ENCODE measurements around the gene NR2C1.
A peak's percentile ranks its signal among the peaks of the same experiment; 100 is the strongest.
"Not testable (repeated sequence)": the region's sequence is repeated elsewhere in the genome, so short reads cannot be mapped to it uniquely, and the experiment has no call there.

Gene NR2C1

DNA sequence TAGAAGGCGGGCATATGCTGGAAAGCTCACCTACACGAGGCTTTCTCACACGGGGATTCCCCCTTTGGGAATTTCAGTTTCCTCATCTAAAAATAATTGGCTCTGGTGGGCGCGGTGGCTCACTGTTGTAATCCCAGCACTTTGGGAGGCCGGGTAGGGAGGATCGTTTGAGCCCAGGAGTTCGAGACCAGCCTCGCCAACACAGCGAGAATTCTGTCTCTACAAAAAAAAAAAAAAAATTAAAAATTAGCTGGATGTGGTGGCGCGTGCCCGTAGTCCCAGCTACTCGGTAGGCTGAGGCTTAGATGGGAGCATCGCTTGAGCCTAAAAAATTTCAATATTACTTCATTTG, 69.5 kb downstream of the NR2C1 start:
- H3K4me3 ChIP-seq: peak overlapping the region; percentile 89
- H3K9me3 ChIP-seq (ENCODE audit: low read depth, low read length): no peaks in the 10 kb centered on the region
- H3K36me3 ChIP-seq (ENCODE audit: insufficient read depth, low read length): peaks cover 22% of the 10 kb centered on the region
- H3K27ac ChIP-seq: 0 out of 2 replicates have a peak overlapping the region, but pooled peaks have one; percentile 16
- TF ChIP-seq EZH2 (IDR thresholded peaks at IDR 0.05) (no peak), POLR2AphosphoS5 (IDR thresholded peaks at IDR 0.05; ENCODE audit: borderline replicate concordance, low read depth, low read length) (no peak), FOXP2 (optimal IDR thresholded peaks at IDR 0.05; ENCODE audit: control extremely low read depth, extremely low read length, insufficient read depth) (no peak)
- no peak overlapping the region for H3K9ac ChIP-seq (ENCODE audit: insufficient read length)
- no peak for DNase-seq (ENCODE audit: low read depth, low spot score)

DNA sequence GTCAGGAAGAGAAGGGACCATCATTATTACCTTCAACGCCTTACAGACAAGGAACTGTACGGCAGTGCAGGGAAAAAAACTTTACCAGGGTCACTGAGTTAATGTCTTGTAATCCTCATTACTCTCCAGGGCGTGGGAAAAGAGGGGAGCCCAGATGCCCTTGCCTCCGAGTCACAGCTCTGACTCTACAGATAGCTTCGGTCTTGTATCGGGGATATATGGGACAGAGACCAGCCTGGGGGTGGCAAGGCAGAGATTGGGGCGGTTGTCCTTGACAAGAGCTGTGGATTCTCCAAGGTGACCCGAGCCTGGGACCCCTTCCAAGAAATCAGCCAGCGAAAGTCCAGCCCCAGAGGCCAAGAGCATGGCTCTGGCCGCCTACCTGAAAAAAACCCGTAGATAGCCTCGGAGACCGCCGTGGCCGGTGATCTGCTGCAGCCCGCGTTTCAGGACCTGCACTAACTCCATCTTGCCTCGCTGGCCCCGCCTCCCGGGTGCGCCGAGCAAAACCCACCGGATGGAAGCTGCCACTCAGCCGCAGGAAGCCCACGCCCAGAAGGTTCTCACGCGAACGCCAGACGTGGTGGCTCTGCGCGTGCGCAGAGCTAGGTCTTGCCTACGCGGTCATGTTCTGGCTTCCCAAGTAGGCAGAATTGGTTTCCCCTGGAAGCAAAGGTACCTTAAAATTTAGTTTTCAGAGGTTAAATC, 70.1 kb downstream of the NR2C1 start, which contains the start of gene NDUFA12:
Gene NDUFA12, minus strand, starts transcription at position 485 of the 708 bp plus-strand sequence. Its CDS starts 17 bp downstream, at position 468.
- Histone ChIP-seq H3K9me3 (ENCODE audit: low read depth, low read length) (no peaks in the 10 kb centered on the region), H3K27ac (peak within 1 kb of the TSS; percentile 16; the same call in 1 of the 2 replicates)
- TF ChIP-seq FOXP2 (optimal IDR thresholded peaks at IDR 0.05; ENCODE audit: control extremely low read depth, extremely low read length, insufficient read depth) (no peak), POLR2AphosphoS5 (IDR thresholded peaks at IDR 0.05; ENCODE audit: borderline replicate concordance, low read depth, low read length) (peak; percentile 98)

DNA sequence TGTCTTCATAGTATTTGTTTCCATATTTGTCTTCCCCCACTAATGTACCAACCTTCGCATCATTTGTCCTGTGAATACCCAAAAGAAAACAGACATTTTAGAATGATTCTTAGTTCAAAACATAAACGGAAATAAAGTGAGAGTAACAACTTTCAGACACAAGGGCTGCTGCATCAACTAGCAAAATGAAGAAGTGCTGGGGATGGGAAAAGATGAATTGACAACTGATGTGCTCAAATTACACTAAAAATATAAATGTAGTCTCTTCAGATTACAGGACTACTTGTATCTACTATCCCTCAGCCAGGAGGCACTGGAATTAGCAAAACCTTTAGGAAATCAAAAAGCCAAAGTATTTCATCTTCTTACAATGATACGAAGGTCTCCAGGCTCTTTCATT, 70.7 kb downstream of the NR2C1 start:
- Histone ChIP-seq H3K36me3 (ENCODE audit: insufficient read depth, low read length) (peaks cover 22% of the 10 kb centered on the region), H3K27ac (no peak overlapping the region), H3K9me3 (ENCODE audit: low read depth, low read length) (no peaks in the 10 kb centered on the region), H3K4me3 (peak overlapping the region; percentile 89), H3K9ac (ENCODE audit: insufficient read length) (peak overlapping the region; percentile 93)
- no peak for TF ChIP-seq EZH2 (IDR thresholded peaks at IDR 0.05)
- TF ChIP-seq FOXP2 (optimal IDR thresholded peaks at IDR 0.05; ENCODE audit: control extremely low read depth, extremely low read length, insufficient read depth): no peak
- TF ChIP-seq POLR2AphosphoS5 (IDR thresholded peaks at IDR 0.05; ENCODE audit: borderline replicate concordance, low read depth, low read length): no peak
- no peak for DNase-seq (ENCODE audit: low read depth, low spot score)

More for the DNA sequence above, 70.1 kb downstream of the NR2C1 start, which contains the start of gene NDUFA12:
- peak within 1 kb of the TSS; percentile 89 for H3K4me3 ChIP-seq
- H3K36me3 ChIP-seq (ENCODE audit: insufficient read depth, low read length): peaks cover 22% of the 10 kb centered on the region
- peak; percentile 79 for DNase-seq (ENCODE audit: low read depth, low spot score)
- peak within 1 kb of the TSS; percentile 93 for H3K9ac ChIP-seq (ENCODE audit: insufficient read length)

DNA sequence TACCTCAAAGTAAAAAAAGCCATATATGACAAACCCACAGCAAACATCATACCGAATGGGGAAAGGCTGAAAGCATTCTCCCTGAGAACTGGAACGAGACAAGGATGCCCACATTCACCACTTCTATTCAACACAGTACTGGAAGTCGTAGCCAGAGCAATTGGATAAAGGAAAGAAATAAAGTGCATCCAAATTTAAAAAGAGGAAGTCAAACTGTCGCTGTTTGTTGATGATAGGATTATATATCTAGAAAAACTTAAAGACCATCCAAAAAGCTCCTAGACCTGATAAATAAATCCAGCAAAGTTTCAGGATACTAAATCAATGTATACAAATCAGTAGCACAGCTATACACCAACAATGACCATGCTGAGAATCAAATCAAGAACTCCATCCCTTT, 75.1 kb downstream of the NR2C1 start:
- Histone ChIP-seq H3K9ac (ENCODE audit: insufficient read length) (no peak overlapping the region), H3K9me3 (ENCODE audit: low read depth, low read length) (no peaks in the 10 kb centered on the region), H3K4me3 (no peak overlapping the region), H3K27ac (no peak overlapping the region), H3K36me3 (ENCODE audit: insufficient read depth, low read length) (peaks cover 41% of the 10 kb centered on the region)
- no peak for DNase-seq (ENCODE audit: low read depth, low spot score)
- TF ChIP-seq EZH2 (IDR thresholded peaks at IDR 0.05) (no peak), POLR2AphosphoS5 (IDR thresholded peaks at IDR 0.05; ENCODE audit: borderline replicate concordance, low read depth, low read length) (no peak), FOXP2 (optimal IDR thresholded peaks at IDR 0.05; ENCODE audit: control extremely low read depth, extremely low read length, insufficient read depth) (no peak)

DNA sequence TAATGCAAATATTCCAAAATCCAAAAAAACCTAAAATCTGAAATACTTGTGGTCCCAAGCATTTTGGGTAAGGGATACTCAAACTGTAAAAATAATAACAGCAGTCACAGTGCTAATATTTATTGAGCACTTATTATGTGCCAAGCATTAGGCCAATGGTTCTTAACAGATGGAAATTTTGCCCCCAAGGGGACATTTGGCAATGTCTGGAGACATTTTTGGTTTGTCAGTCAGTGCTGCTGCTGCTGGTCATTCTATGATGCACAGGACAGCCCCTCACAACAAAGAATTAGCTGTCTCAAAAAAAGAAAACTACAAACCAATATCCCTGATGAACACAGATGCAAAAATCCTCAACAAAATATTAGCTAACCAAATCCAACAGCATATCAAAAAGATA, 75.7 kb downstream of the NR2C1 start:
- TF ChIP-seq EZH2 (IDR thresholded peaks at IDR 0.05) (no peak), FOXP2 (optimal IDR thresholded peaks at IDR 0.05; ENCODE audit: control extremely low read depth, extremely low read length, insufficient read depth) (no peak), POLR2AphosphoS5 (IDR thresholded peaks at IDR 0.05; ENCODE audit: borderline replicate concordance, low read depth, low read length) (no peak)
- no peak overlapping the region for H3K27ac ChIP-seq
- H3K9me3 ChIP-seq (ENCODE audit: low read depth, low read length): no peaks in the 10 kb centered on the region
- H3K9ac ChIP-seq (ENCODE audit: insufficient read length): no peak overlapping the region
- no peak overlapping the region for H3K4me3 ChIP-seq
- DNase-seq (ENCODE audit: low read depth, low spot score): no peak
- peaks cover 44% of the 10 kb centered on the region for H3K36me3 ChIP-seq (ENCODE audit: insufficient read depth, low read length)

DNA sequence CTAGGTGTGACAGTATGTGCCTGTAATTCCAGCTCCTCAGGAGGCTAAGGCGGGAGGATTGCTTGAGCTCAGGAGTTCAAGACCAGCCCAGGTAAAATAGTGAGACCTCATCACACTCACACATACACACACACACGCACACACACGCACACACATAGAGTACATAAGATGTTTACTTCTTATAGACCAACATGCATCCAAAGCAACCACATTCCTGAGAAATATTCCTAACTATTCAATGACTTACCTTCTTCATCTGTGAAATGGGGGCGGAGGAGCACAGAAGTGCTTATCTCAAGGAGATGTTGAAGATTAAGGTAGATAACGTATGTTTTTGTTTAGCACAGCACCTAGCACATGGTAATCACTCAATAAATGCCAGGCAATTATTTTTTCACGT, 76.4 kb downstream of the NR2C1 start:
- DNase-seq (ENCODE audit: low read depth, low spot score): no peak
- Histone ChIP-seq H3K4me3 (no peak overlapping the region), H3K9ac (ENCODE audit: insufficient read length) (no peak overlapping the region), H3K27ac (no peak overlapping the region), H3K9me3 (ENCODE audit: low read depth, low read length) (no peaks in the 10 kb centered on the region), H3K36me3 (ENCODE audit: insufficient read depth, low read length) (peaks cover 46% of the 10 kb centered on the region)
- TF ChIP-seq EZH2 (IDR thresholded peaks at IDR 0.05) (no peak), POLR2AphosphoS5 (IDR thresholded peaks at IDR 0.05; ENCODE audit: borderline replicate concordance, low read depth, low read length) (no peak), FOXP2 (optimal IDR thresholded peaks at IDR 0.05; ENCODE audit: control extremely low read depth, extremely low read length, insufficient read depth) (no peak)

DNA sequence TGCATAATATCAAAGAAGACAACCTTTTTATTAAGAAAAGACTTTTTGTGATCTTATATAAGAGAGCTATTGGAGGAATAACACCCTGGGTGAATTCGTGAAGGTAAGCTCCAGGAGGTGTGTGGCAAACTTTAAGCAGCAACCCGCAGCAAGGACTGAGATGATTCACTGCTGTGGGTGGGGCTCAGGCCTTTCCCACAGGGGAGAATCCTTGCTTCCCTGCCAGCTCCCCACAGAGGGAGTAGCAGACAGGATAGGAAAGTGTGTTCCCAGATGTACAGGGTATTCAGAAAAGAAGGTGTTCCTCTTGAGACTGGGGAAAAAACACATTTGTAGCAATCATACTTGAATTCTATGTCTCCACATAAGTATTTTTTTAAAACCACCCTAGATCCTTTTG, 79.1 kb downstream of the NR2C1 start:
- Histone ChIP-seq H3K36me3 (ENCODE audit: insufficient read depth, low read length) (peaks cover 28% of the 10 kb centered on the region; the same call in 1 of the 2 replicates), H3K27ac (no peak overlapping the region), H3K4me3 (no peak overlapping the region), H3K9ac (ENCODE audit: insufficient read length) (no peak overlapping the region), H3K9me3 (ENCODE audit: low read depth, low read length) (no peaks in the 10 kb centered on the region)
- TF ChIP-seq FOXP2 (optimal IDR thresholded peaks at IDR 0.05; ENCODE audit: control extremely low read depth, extremely low read length, insufficient read depth) (no peak), POLR2AphosphoS5 (IDR thresholded peaks at IDR 0.05; ENCODE audit: borderline replicate concordance, low read depth, low read length) (no peak), EZH2 (IDR thresholded peaks at IDR 0.05) (no peak)
- DNase-seq (ENCODE audit: low read depth, low spot score): no peak

DNA sequence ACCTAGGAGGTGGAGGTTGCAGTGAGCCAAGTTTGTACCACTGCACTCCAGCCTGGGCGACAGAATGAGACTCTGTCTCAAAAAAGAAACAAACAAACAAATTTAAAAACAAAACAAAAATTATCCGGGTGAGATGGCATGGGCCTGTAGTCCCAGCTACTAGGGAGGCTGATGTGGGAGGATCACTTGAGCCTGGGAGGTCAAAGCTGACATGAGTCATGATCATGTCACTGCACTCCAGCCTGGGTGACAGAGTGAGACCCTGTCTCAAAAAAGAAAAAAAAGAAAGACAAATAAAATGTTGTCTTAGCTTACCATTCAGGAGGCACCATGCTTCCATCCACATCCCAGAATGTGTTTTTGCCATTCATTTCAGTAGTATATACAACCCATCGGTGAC, 79.6 kb downstream of the NR2C1 start:
- H3K9ac ChIP-seq (ENCODE audit: insufficient read length); H3K9me3 ChIP-seq (ENCODE audit: low read depth, low read length); H3K4me3 ChIP-seq; H3K27ac ChIP-seq; DNase-seq (ENCODE audit: low read depth, low spot score): not testable (repeated sequence)
- peaks cover 24% of the 10 kb centered on the region; the same call in 1 of the 2 replicates for H3K36me3 ChIP-seq (ENCODE audit: insufficient read depth, low read length)

DNA sequence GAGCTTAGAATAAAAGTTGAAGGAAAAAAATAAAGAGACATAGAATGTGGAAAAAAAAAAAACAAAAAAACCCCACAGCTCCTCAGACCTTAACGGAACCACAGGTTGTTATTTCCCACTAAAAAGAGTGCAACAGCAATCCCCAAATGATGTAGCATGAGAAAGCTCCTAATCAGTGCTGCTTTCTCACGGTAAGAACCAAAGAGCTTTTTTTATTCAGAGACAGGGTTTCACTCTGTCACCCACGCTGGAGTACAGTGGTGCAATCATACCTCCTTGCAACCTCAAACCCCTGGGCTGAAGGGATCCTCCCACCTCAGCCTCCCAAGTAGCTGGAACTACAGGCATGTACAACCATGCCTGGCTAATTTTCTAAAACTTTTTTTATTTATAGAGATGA, 83.2 kb downstream of the NR2C1 start:
- Histone ChIP-seq H3K27ac (no peak overlapping the region), H3K36me3 (ENCODE audit: insufficient read depth, low read length) (peaks cover 16% of the 10 kb centered on the region; the same call in 1 of the 2 replicates), H3K4me3 (no peak overlapping the region), H3K9ac (ENCODE audit: insufficient read length) (no peak overlapping the region), H3K9me3 (ENCODE audit: low read depth, low read length) (no peaks in the 10 kb centered on the region)
- DNase-seq (ENCODE audit: low read depth, low spot score): no peak
- no peak for TF ChIP-seq EZH2 (IDR thresholded peaks at IDR 0.05)

Measured in SK-N-MC (cell line).